ENCODE results near the gene LEFTY2. TPM values are rescaled to one million over a fixed set of nuclear protein-coding genes. Genes with fewer than 3 reads are reported as not detected.

The LEFTY2 gene
- total and polyA plus RNA-seq, 2 donors (not counting 1 experiment from before 2014, with no cell fraction given) = 0.21 TPM; not detected in 1

DNA sequence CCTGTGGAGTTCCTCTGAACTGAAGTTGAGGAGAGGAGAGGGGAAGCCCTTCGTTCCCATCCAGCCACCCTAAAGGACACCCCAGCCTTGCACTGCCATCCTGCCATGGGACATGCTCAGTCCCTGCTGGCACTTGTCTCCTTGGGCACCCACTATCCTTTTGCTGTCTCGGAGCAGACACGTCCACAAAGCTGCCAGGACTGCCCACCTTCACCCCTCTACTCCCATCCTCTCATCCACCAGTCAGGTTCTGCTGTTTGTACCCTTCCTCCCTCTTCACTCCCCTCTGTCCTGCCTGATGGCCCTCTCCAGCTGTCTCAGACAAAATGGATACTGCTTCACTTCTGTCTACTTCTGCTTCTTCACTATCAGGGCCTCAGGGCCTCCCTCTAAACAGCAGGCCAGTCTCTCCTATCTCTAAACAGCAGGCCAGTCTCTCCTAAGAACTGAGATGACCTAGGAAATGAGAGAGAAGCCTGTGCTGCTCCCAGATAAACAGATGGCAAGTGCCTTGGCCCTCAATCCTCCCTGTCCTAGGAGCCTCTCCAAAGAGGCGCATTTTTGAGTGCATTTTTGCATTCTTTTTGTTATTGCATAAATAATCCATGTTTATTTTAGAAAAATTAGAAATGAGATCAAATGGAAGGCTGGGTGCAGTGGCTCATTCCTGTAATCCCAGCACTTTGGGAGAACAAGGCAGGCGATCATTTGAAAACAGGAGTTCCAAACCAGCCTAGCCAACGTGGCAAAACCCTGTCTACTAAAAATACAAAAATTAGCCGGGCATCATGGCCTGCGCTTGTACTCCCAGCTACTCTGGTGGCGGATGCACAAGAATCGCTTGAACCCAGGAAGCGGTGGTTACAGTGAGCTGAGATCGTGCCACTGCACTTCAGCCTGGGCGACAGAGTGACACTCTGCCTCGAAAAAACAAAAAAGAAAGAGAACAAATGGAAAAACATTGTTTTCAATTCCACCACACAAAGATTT lies 12.5 kb downstream of the LEFTY2 start:
- 95% methylated on average over 12 of the region's 14 CpGs for WGBS (ENCODE audit: insufficient coverage)
- Mint-ChIP-seq H3K27me3 (no peaks in the 10 kb centered on the region), H3K4me1 (peaks cover 5% of the 10 kb centered on the region), H3K4me3 (no peak overlapping the region), H3K27ac (no peak overlapping the region), H3K9me3 (ENCODE audit: insufficient read depth) (no peaks in the 10 kb centered on the region)
- Histone ChIP-seq H4K20me1 (ENCODE audit: control insufficient read depth, insufficient read depth, low read length, poor library complexity, severe bottlenecking) (peaks cover 4% of the 10 kb centered on the region), H3K36me3 (replicated peaks in 1 of 2; ENCODE audit: control extremely low read depth in 1 of 2, control insufficient read depth in 1 of 2, extremely low read depth in 1 of 2, insufficient read depth in 2 of 2, low read length in 1 of 2) (no peaks in the 10 kb centered on the region), H3K4me2 (replicated peaks; ENCODE audit: low read depth, low read length, poor library complexity, severe bottlenecking) (no peak overlapping the region), H2AFZ (ENCODE audit: insufficient read depth, low read depth, low read length, poor library complexity, severe bottlenecking) (peak overlapping the region; percentile 42), H3K4me3 (ENCODE audit: control extremely low read depth in 1 of 5, extremely low read depth in 1 of 5, insufficient read depth in 1 of 5, low read depth in 2 of 5, low read length in 4 of 5) (no peak overlapping the region), H3K27ac (ENCODE audit: low read length in 2 of 2) (no peak overlapping the region), H3K4me1 (ENCODE audit: control insufficient read depth in 2 of 2, insufficient read depth in 2 of 2, low read length in 2 of 2) (peaks cover 5 to 10% of the 10 kb centered on the region in 2 donors), H3K9me3 (ENCODE audit: control extremely low read depth in 1 of 3, control insufficient read depth in 2 of 3, insufficient read depth in 1 of 3, low read length in 2 of 3) (no peaks in the 10 kb centered on the region), H3K27me3 (replicated peaks in 1 of 4; ENCODE audit: control extremely low read depth in 1 of 4, control insufficient read depth in 3 of 4, insufficient read depth in 4 of 4, low read length in 3 of 4) (no peaks in the 10 kb centered on the region), H3K9ac (ENCODE audit: low read length) (no peak overlapping the region), H3K79me2 (ENCODE audit: control insufficient read depth, insufficient read depth, low read length) (peaks cover 10% of the 10 kb centered on the region)
- intact Hi-C loops (cut with micrococcal nuclease) = no loop called here
- CTCF ChIA-PET = no interaction called here
- ATAC-seq (ENCODE audit: low read depth) (no peak), DNase-seq (no peak)
- POLR2A ChIA-PET = no interaction called here
- no peak for TF ChIP-seq EZH2 (IDR thresholded peaks at IDR 0.05; ENCODE audit: borderline replicate concordance, insufficient read depth, low read depth, low read length, poor library complexity, severe bottlenecking)
- TF ChIP-seq CTCF (IDR thresholded peaks at IDR 0.05) = no peak

DNA sequence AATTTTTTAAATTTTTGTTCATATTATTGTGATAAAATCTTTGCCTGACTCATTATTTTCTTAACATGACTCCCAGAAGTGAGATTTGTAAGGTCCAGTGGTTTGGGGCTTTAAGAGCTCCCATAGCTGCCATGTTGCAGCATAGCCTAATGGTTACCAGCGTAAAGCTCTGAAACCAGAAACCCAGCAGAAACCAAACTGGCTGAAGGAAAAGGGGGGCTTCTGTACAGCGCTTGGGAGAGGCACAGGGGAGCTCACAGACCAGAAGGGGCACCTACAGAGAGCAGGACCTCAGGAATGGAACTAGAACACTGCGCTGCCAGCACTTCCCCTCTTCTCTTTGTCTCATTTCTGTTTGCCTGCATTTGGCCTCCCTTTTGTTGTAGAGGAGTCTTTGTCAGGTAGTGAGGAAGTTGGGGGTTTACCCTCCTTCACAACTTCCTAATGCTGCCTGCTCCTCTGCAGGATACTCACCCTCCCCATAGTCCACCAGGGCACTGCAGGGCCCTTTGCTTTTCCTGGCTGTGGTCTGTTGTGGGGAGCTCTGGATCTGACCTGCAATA lies 14.4 kb downstream of the LEFTY2 start:
- H4K20me1 ChIP-seq (ENCODE audit: control insufficient read depth, insufficient read depth, low read length, poor library complexity, severe bottlenecking) = peaks cover 15% of the 10 kb centered on the region
- H3K4me3 ChIP-seq (ENCODE audit: control extremely low read depth in 1 of 5, extremely low read depth in 1 of 5, insufficient read depth in 1 of 5, low read depth in 2 of 5, low read length in 4 of 5) = no peak overlapping the region
- H3K4me3 Mint-ChIP-seq = no peak overlapping the region
- no peak for ATAC-seq (ENCODE audit: low read depth)
- 90% methylated on average over 2 of the region's 3 CpGs for WGBS (ENCODE audit: insufficient coverage)
- no peak overlapping the region for H3K27ac Mint-ChIP-seq
- no peaks in the 10 kb centered on the region for H3K9me3 ChIP-seq (ENCODE audit: control extremely low read depth in 1 of 3, control insufficient read depth in 2 of 3, insufficient read depth in 1 of 3, low read length in 2 of 3)
- H3K36me3 ChIP-seq (replicated peaks in 1 of 2; ENCODE audit: control extremely low read depth in 1 of 2, control insufficient read depth in 1 of 2, extremely low read depth in 1 of 2, insufficient read depth in 2 of 2, low read length in 1 of 2) = peaks cover 0 to 13% of the 10 kb centered on the region in 2 experiments
- peaks cover 18% of the 10 kb centered on the region for H3K4me1 Mint-ChIP-seq
- no peak for DNase-seq
- no peak for TF ChIP-seq CTCF (IDR thresholded peaks at IDR 0.05)
- TF ChIP-seq EZH2 (IDR thresholded peaks at IDR 0.05; ENCODE audit: borderline replicate concordance, insufficient read depth, low read depth, low read length, poor library complexity, severe bottlenecking) = no peak
- ChIA-PET POLR2A (no interaction called here), CTCF (interaction anchor here (0.7 to 3.3 kb wide), 2 partner anchors 149 to 452 kb away, joined by 3 to 15 read pairs; partner anchors contain the start of gene SRP9)
- no peaks in the 10 kb centered on the region for H3K27me3 Mint-ChIP-seq
- peak overlapping the region; percentile 58 for H2AFZ ChIP-seq (ENCODE audit: insufficient read depth, low read depth, low read length, poor library complexity, severe bottlenecking)
- H3K4me2 ChIP-seq (replicated peaks; ENCODE audit: low read depth, low read length, poor library complexity, severe bottlenecking) = no peak overlapping the region
- no peak overlapping the region for H3K27ac ChIP-seq (ENCODE audit: low read length in 2 of 2)
- intact Hi-C loops (cut with micrococcal nuclease) = no loop called here
- no peaks in the 10 kb centered on the region for H3K27me3 ChIP-seq (replicated peaks in 1 of 4; ENCODE audit: control extremely low read depth in 1 of 4, control insufficient read depth in 3 of 4, insufficient read depth in 4 of 4, low read length in 3 of 4)
- H3K4me1 ChIP-seq (ENCODE audit: control insufficient read depth in 2 of 2, insufficient read depth in 2 of 2, low read length in 2 of 2) = peaks cover 16 to 26% of the 10 kb centered on the region in 2 donors
- H3K9me3 Mint-ChIP-seq (ENCODE audit: insufficient read depth) = no peaks in the 10 kb centered on the region
- H3K79me2 ChIP-seq (ENCODE audit: control insufficient read depth, insufficient read depth, low read length) = peaks cover 28% of the 10 kb centered on the region
- no peak overlapping the region for H3K9ac ChIP-seq (ENCODE audit: low read length)
